Progenitor cell of endocrine pancreas (in vitro differentiated cells): Measurements from ENCODE around the gene GANC. TPM values are rescaled to one million over a fixed set of nuclear protein-coding genes. Genes with fewer than 3 reads are reported as not detected.

ENCODE experiments used
- DNase-seq: peaks from one replicate; pipeline ENCODE4 v3.0.0; 2021; ENCODE audit warnings: low spot score; ENCODE audit not compliant: unreplicated experiment
- H3K27ac Mint-ChIP-seq: 2 replicates; pipeline ENCODE4 v1.8.0; 2021; ENCODE audit warnings: mild to moderate bottlenecking, moderate library complexity, mixed read lengths
- H3K27me3 Mint-ChIP-seq: 2 replicates; pipeline ENCODE4 v1.8.0; 2021; ENCODE audit warnings: mixed read lengths
- H3K36me3 Mint-ChIP-seq: 2 replicates; pipeline ENCODE4 v1.8.0; 2022; ENCODE audit warnings: mixed read lengths; ENCODE audit not compliant: insufficient read depth
- H3K4me1 Mint-ChIP-seq: 2 replicates; pipeline ENCODE4 v1.8.0; 2021; ENCODE audit warnings: low read depth, mixed read lengths
- H3K4me3 Mint-ChIP-seq: 2 replicates; pipeline ENCODE4 v1.8.0; 2021; ENCODE audit warnings: low read depth, mild to moderate bottlenecking, moderate library complexity, mixed read lengths
- H3K9me3 Mint-ChIP-seq: 2 replicates; pipeline ENCODE4 v1.8.0; 2021; ENCODE audit warnings: low read depth, mixed read lengths
- total RNA-seq: library from RNA; stranded (reverse); gene quantifications from 2 replicates; pipeline ENCODE4 v1.2.1, GENCODE V29; 2021
- TF ChIP-seq, protein P1 (sequence below): fragments of 200-600 bp; sonication (generic); IDR thresholded peaks from one replicate; pipeline ENCODE4 v1.5.0; 2021; ENCODE audit warnings: antibody characterized with exemption, mild to moderate bottlenecking; ENCODE audit not compliant: unreplicated experiment

Gene GANC
- total RNA-seq, 1 donor from 2014 or later, result 20.6 TPM

DNA sequence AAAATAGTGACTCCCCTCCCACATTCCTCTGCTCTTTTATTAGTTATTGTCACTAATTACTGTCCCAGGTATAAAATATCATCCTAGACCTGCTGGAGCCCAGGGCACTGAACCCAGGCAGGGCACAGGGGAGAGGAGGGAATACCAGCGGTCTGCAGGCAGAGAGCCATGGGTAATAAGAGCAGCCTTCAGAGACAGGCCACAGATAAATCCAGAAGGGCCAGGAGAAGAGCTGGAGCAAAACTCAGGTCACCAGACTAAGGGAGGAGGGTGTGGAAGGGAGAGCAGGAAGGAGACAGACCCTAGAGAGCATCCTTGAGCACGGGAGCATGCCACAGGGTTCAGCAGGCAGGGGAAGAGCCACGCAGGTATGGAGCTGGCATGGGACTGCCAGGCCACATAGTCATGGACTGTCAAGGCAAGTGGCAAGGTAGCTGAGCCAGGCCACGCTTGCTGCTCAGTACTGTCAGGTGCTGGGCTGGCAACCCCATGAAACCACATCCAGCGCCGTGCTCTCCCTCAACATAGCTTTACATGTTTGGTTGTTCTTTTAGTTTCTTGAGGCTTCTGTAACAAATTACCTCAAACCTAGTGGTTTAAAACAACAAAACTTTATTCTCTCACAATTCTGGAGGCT lies 70.7 kb downstream of the GANC start:
- Mint-ChIP-seq H3K27me3 (no peaks in the 10 kb centered on the region), H3K27ac (no peak overlapping the region), H3K4me1 (peaks cover 5% of the 10 kb centered on the region), H3K36me3 (no peaks in the 10 kb centered on the region), H3K4me3 (no peak overlapping the region), H3K9me3 (no peaks in the 10 kb centered on the region)
- no peak for DNase-seq
- TF ChIP-seq, protein P1, sequence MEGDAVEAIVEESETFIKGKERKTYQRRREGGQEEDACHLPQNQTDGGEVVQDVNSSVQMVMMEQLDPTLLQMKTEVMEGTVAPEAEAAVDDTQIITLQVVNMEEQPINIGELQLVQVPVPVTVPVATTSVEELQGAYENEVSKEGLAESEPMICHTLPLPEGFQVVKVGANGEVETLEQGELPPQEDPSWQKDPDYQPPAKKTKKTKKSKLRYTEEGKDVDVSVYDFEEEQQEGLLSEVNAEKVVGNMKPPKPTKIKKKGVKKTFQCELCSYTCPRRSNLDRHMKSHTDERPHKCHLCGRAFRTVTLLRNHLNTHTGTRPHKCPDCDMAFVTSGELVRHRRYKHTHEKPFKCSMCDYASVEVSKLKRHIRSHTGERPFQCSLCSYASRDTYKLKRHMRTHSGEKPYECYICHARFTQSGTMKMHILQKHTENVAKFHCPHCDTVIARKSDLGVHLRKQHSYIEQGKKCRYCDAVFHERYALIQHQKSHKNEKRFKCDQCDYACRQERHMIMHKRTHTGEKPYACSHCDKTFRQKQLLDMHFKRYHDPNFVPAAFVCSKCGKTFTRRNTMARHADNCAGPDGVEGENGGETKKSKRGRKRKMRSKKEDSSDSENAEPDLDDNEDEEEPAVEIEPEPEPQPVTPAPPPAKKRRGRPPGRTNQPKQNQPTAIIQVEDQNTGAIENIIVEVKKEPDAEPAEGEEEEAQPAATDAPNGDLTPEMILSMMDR, result no peak

DNA sequence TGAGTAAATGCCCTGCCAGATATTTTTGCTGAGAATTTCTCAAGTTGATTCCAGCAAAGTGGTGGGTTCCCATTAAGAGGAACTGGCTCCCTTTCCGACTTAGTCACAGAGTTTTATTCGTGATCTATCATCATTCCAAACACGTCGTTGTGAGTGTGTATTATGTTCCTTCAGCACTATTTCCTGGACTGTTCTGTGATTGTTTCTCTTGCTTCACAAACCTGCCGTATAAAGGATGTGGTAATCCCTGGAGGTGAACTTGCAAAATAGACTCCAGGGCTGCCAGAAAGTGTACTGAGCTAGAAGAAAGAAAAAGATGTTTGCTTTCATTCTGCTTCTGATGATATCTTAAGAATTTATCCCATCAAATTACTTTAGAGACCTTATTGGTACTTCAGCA lies 71.8 kb downstream of the GANC start:
- Mint-ChIP-seq H3K36me3 (no peaks in the 10 kb centered on the region), H3K4me1 (no peaks in the 10 kb centered on the region), H3K9me3 (no peaks in the 10 kb centered on the region), H3K27ac (no peak overlapping the region), H3K27me3 (no peaks in the 10 kb centered on the region), H3K4me3 (no peak overlapping the region)
- TF ChIP-seq, protein P1, result no peak
- no peak for DNase-seq

DNA sequence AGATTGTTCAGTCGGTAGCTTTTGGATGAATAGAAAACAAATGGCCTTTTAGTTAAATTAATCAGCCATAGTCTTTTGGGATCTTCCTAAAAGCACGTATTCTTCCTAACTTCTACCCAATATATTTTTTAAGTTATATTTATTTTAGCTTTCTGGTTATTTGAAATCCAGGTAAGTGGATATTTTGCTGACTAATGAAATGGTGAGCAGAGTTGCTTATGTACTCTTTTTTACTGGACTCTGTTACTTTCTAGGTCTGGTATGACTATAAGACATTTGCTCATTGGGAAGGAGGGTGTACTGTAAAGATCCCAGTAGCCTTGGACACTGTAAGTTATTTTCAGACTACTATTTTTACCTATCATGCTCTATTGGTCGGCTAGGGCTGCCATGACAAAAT lies 72.5 kb downstream of the GANC start:
- TF ChIP-seq, protein P1, result no peak
- Mint-ChIP-seq H3K27me3 (no peaks in the 10 kb centered on the region), H3K4me3 (no peak overlapping the region), H3K27ac (no peak overlapping the region), H3K9me3 (no peaks in the 10 kb centered on the region), H3K4me1 (no peaks in the 10 kb centered on the region), H3K36me3 (no peaks in the 10 kb centered on the region)
- no peak for DNase-seq

DNA sequence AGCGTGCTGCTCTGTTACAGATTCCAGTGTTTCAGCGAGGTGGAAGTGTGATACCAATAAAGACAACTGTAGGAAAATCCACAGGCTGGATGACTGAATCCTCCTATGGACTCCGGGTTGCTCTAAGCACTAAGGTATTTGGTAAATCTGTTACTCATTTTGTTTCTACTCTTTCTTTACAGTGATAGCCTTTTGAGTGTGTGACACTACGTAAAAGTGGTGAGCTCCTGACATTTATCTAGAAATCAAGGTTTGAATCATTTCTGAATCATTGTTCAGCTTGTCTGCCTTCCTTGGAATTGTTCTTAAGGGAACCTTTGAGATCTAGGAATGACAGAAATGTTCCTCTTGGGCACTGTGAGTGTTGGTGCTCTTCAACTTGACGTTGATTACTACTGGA lies 75.1 kb downstream of the GANC start:
- Mint-ChIP-seq H3K27me3 (no peaks in the 10 kb centered on the region), H3K4me1 (no peaks in the 10 kb centered on the region), H3K36me3 (peaks cover 2% of the 10 kb centered on the region), H3K27ac (no peak overlapping the region), H3K9me3 (no peaks in the 10 kb centered on the region), H3K4me3 (no peak overlapping the region)
- TF ChIP-seq, protein P1, result no peak
- no peak for DNase-seq

DNA sequence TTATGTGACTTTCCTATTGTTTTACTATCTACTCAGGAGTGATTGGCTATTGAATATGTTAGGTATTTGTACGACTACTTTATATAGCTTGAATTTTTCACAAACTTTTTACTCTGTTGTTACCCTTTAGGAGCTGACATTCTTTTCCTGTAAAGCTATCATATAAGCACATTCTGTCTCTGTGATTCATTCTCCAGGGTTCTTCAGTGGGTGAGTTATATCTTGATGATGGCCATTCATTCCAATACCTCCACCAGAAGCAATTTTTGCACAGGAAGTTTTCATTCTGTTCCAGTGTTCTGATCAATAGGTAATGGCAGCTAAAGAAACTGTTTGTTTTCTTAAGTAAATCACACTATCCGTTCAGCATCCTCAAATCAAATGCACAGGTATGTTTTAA lies 76.2 kb downstream of the GANC start:
- TF ChIP-seq, protein P1, result no peak
- Mint-ChIP-seq H3K4me1 (no peaks in the 10 kb centered on the region), H3K9me3 (no peaks in the 10 kb centered on the region), H3K36me3 (peaks cover 2% of the 10 kb centered on the region), H3K27me3 (no peaks in the 10 kb centered on the region), H3K27ac (no peak overlapping the region), H3K4me3 (no peak overlapping the region)
- no peak for DNase-seq
